ENCODE data around the gene IER5. TPM values are rescaled to one million over a fixed set of nuclear protein-coding genes. Genes with fewer than 3 reads are reported as not detected.

IER5 gene
- total and polyA plus RNA-seq, 9 of the 15 experiments (the other 6 are each of a cell fraction or from before 2014, with no cell fraction given): 2.4 to 32.1 (median 12.0) TPM

DNA sequence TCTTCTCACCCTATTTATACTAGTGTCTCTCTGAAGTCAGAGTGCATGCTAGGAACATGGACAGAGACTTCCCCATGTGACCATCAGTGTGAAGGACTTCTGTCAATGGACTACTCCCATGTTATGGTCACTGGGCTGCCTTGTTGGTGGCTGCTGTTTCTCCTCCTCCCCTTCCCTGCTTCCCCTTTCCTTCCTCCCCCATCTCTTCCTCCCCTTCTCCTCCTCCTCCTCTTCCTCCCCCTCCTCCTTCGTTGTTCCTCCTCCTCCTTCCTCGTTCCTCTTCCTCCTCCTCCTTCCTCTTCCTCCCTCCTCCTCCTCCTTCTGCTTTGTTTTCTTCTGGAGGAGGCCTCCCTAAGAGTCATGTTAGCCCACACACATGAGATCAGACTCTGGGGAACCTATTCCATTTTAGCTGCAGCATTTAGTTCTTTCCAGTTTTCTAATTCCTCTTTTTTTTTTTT, 35.8 kb downstream of the IER5 start:
- Histone ChIP-seq H3K4me2 (ENCODE audit: insufficient read depth, low read length) (no peak overlapping the region), H3K4me3 (no peak overlapping the region), H3K79me2 (ENCODE audit: control insufficient read depth, insufficient read depth, low read length) (no peaks in the 10 kb centered on the region), H2AFZ (ENCODE audit: low read depth, low read length) (peak overlapping the region; percentile 44), H3K27ac (ENCODE audit: extremely low read depth, low read depth, low read length) (no peak overlapping the region), H3K4me1 (replicated peaks in 1 of 2; ENCODE audit: control insufficient read depth in 2 of 2, insufficient read depth in 2 of 2, low read length in 2 of 2) (peaks cover 27 to 36% of the 10 kb centered on the region in 2 experiments), H3K9me1 (ENCODE audit: control insufficient read depth, insufficient read depth, low read length) (no peaks in the 10 kb centered on the region), H4K20me1 (replicated peaks; ENCODE audit: control insufficient read depth, insufficient read depth, low read length) (no peaks in the 10 kb centered on the region), H3K27me3 (ENCODE audit: control insufficient read depth in 2 of 2, insufficient read depth in 2 of 2, low read length in 2 of 2) (no peaks in the 10 kb centered on the region), H3K9ac (ENCODE audit: insufficient read depth in 1 of 2, low read depth in 2 of 2, low read length in 2 of 2) (no peak overlapping the region), H3K36me3 (ENCODE audit: control insufficient read depth, insufficient read depth, low read length) (no peaks in the 10 kb centered on the region), H3K9me3 (replicated peaks; ENCODE audit: control insufficient read depth, insufficient read depth, low read depth, low read length) (no peaks in the 10 kb centered on the region)
- POLR2A ChIA-PET: interaction anchor here (0.6 to 1.8 kb wide), 3 partner anchors 19 to 74 kb away, joined by 3 to 4 read pairs (median 4); no protein-coding TSS in a partner anchor
- FAIRE-seq (peak; percentile 11), ATAC-seq (peak; percentile 26), DNase-seq (ENCODE audit: extremely low read depth in 1 of 4, low spot score in 3 of 4) (peak in 1 of 4 experiments; percentile 49)
- BruUV-seq (replicated peaks): no TSS peak
- intact Hi-C loops (cut with micrococcal nuclease) (no loop called here), in situ Hi-C loops (cut with MboI) (no loop called here)
- CTCF ChIA-PET (ENCODE audit: low intra/inter-chr PET ratio): no interaction called here
- 2% methylated on average over 2 of the region's 2 CpGs for WGBS (ENCODE audit: insufficient coverage, low coverage, missing lambda C conversion rate)
- TF ChIP-seq GATAD2A (IDR thresholded peaks at IDR 0.05): 0 out of 2 replicates have a peak, but pooled peaks have one; percentile 45
- TF ChIP-seq USF2 (CRISPR knock-in tag; IDR thresholded peaks at IDR 0.05): peak; percentile 59
- TF ChIP-seq, protein P1, sequence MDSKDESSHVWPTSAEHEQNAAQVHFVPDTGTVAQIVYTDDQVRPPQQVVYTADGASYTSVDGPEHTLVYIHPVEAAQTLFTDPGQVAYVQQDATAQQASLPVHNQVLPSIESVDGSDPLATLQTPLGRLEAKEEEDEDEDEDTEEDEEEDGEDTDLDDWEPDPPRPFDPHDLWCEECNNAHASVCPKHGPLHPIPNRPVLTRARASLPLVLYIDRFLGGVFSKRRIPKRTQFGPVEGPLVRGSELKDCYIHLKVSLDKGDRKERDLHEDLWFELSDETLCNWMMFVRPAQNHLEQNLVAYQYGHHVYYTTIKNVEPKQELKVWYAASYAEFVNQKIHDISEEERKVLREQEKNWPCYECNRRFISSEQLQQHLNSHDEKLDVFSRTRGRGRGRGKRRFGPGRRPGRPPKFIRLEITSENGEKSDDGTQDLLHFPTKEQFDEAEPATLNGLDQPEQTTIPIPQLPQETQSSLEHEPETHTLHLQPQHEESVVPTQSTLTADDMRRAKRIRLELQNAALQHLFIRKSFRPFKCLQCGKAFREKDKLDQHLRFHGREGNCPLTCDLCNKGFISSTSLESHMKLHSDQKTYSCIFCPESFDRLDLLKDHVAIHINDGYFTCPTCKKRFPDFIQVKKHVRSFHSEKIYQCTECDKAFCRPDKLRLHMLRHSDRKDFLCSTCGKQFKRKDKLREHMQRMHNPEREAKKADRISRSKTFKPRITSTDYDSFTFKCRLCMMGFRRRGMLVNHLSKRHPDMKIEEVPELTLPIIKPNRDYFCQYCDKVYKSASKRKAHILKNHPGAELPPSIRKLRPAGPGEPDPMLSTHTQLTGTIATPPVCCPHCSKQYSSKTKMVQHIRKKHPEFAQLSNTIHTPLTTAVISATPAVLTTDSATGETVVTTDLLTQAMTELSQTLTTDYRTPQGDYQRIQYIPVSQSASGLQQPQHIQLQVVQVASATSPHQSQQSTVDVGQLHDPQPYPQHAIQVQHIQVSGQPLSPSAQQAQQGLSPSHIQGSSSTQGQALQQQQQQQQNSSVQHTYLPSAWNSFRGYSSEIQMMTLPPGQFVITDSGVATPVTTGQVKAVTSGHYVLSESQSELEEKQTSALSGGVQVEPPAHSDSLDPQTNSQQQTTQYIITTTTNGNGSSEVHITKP (IDR thresholded peaks at IDR 0.05; ENCODE audit: partially characterized antibody): no peak
- TF ChIP-seq, protein P2, sequence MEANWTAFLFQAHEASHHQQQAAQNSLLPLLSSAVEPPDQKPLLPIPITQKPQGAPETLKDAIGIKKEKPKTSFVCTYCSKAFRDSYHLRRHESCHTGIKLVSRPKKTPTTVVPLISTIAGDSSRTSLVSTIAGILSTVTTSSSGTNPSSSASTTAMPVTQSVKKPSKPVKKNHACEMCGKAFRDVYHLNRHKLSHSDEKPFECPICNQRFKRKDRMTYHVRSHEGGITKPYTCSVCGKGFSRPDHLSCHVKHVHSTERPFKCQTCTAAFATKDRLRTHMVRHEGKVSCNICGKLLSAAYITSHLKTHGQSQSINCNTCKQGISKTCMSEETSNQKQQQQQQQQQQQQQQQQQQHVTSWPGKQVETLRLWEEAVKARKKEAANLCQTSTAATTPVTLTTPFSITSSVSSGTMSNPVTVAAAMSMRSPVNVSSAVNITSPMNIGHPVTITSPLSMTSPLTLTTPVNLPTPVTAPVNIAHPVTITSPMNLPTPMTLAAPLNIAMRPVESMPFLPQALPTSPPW (CRISPR knock-in tag; IDR thresholded peaks at IDR 0.05): peak; percentile 42; the same call in 1 of the 2 replicates
- TF ChIP-seq FOXK2 (conservative IDR thresholded peaks at IDR 0.05 in 1 of 2, IDR thresholded peaks at IDR 0.05 in 1 of 2; ENCODE audit: low read depth in 2 of 2): 0 out of 4 replicates have a peak, but pooled peaks of 1 of the 2 experiments have one; percentile 31
- 0 out of 2 replicates have a peak, but pooled peaks have one; percentile 39 for TF ChIP-seq POLR2AphosphoS5 (IDR thresholded peaks at IDR 0.05; ENCODE audit: control insufficient read depth, insufficient read depth, low read depth, low read length)
- TF ChIP-seq ETV6 (IDR thresholded peaks at IDR 0.05; ENCODE audit: borderline replicate concordance in 1 of 2, low read depth in 2 of 2, low read length in 1 of 2): peak in 1 of 2 experiments; percentile 21; a peak in 2 of 4 replicates
- no peak for TF ChIP-seq ETV6 (CRISPR knock-in tag; IDR thresholded peaks at IDR 0.05; ENCODE audit: borderline replicate concordance)
- no peak for TF ChIP-seq FOXP1 (CRISPR knock-in tag; IDR thresholded peaks at IDR 0.05)
- TF ChIP-seq, protein P3, sequence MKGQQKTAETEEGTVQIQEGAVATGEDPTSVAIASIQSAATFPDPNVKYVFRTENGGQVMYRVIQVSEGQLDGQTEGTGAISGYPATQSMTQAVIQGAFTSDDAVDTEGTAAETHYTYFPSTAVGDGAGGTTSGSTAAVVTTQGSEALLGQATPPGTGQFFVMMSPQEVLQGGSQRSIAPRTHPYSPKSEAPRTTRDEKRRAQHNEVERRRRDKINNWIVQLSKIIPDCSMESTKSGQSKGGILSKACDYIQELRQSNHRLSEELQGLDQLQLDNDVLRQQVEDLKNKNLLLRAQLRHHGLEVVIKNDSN (CRISPR knock-in tag; IDR thresholded peaks at IDR 0.05): peak; percentile 77
- peak; percentile 96 for TF ChIP-seq ZNF263 (CRISPR knock-in tag; IDR thresholded peaks at IDR 0.05; ENCODE audit: borderline replicate concordance)
- TF ChIP-seq MAX (CRISPR knock-in tag; IDR thresholded peaks at IDR 0.05): peak; percentile 62
- TF ChIP-seq EGR1 (conservative IDR thresholded peaks at IDR 0.05): peak; percentile 77
- no peak for TF ChIP-seq TAF7 (tag; IDR thresholded peaks at IDR 0.05)
- TF ChIP-seq RAD51 (IDR thresholded peaks at IDR 0.05; ENCODE audit: borderline replicate concordance, low read depth): 0 out of 2 replicates have a peak, but pooled peaks have one; percentile 16
